Measurements from ENCODE around the gene ATP1A4.

The ATP1A4 gene

GRCh38 chr1:160148121-160148520 is 3.3 kb upstream of the ATP1A4 start:
- FAIRE-seq, result no peak

- FAIRE-seq, result no peak
These were observed 2.2 kb upstream of the ATP1A4 start for GRCh38 chr1:160149233-160149632.

GRCh38 chr1:160149716-160150115 is 1.7 kb upstream of the ATP1A4 start:
- no peak for FAIRE-seq

DNA sequence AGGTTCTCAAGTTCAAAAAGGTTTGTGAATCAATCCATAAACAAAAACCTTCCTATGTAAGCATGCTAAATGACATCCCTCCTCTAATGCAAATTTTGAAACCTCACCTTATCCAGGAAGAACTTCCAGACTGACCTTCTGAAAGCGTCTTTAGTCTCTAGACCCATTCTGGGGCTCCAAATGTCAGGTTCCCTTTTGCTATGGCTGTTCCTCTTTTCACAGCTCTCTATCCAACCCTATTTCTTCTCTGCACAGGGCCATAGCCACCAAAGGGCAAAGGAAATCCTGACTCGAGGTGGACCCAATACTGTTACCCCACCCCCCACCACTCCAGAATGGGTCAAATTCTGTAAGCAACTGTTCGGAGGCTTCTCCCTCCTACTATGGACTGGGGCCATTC is 3.4 kb downstream of the ATP1A4 start:
- FAIRE-seq, result no peak

- no peak for FAIRE-seq
These were observed 5.0 kb downstream of the ATP1A4 start for GRCh38 chr1:160156361-160156760.

GRCh38 chr1:160157174-160157573 is 5.8 kb downstream of the ATP1A4 start:
- FAIRE-seq, result no peak

GRCh38 chr1:160158031-160158430 is 6.6 kb downstream of the ATP1A4 start:
- FAIRE-seq, result no peak

DNA sequence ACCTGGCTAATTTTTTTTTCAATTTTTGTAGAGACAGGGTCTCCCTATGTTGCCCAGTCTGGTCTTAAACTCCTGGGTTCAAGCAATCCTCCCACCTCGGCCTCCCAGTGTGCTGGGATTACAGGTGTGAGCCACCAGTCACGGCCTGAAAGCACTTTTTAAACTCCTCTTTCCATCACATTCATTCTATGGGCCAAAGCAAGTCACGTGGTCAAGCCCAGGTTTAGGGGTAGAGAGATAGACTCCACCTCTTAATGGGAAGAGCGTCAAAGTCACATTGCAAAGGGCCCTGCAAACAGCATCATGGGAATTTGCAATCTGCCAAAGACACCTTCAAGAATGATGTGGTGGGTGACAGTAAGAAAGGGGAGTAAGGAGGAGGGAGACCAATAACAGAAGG is 7.1 kb downstream of the ATP1A4 start:
- no peak for FAIRE-seq

DNA sequence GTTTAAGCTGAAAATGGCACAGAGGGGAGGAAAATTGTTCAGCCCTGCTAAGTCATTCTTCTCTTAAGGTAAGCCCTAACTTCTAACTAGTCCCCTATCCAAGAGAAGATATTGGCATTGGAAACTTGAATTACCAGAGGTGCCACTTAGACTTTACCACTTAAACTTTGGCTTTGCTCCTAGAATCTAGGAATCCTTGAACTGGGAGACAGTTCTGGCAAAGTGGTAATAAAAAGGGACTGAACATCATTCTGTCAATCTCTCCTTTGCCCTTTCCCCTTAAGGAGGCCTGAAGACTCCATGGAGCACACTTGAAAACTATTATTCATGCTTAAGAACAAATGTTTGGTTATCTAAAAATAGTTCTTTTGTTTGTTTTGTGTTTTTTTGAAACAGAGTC is 8.4 kb downstream of the ATP1A4 start:
- no peak for FAIRE-seq

DNA sequence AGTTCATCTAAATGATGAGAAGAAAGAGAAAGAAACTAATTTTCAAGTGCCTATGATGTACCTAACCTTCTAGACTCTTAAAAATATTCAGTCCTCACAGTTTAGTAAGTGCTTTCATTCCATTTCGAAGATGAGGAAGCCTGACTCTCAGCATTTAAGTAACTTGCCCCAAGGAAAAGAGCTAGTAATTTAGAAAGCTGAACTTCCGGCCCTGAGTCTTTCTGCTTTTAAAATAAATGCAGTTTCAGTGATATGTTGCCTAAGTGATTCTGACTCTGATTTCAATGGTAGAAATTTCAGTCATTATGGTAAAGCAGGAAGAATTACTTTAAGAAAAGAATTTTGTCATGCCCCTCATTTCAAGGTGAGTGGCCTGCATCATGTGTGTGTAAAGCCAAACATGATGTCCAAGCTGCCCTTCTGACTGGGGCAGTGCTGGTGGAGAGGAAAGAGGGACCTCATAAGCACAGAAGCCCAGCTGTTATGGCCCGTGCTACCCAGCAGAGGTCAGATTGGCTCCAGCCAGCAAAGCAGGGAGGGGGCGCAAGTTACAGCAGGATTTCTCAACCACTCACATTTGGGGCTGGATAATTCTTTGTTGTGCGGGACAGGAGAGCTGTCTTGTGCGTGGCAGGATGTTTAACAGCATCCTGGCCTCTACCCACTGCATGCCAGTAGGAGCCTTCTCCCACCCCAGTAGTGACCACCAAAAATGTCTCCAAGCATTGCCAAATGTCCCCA is 10.7 kb downstream of the ATP1A4 start:
- no peak for FAIRE-seq

GRCh38 chr1:160162931-160163330 is 11.5 kb downstream of the ATP1A4 start:
- FAIRE-seq, result no peak

- FAIRE-seq, result no peak
These were observed 12.2 kb downstream of the ATP1A4 start for GRCh38 chr1:160163615-160164014.

GRCh38 chr1:160164121-160164520 is 12.7 kb downstream of the ATP1A4 start:
- FAIRE-seq, result no peak

GRCh38 chr1:160166166-160166868 is 14.9 kb downstream of the ATP1A4 start:
- no peak for FAIRE-seq

DNA sequence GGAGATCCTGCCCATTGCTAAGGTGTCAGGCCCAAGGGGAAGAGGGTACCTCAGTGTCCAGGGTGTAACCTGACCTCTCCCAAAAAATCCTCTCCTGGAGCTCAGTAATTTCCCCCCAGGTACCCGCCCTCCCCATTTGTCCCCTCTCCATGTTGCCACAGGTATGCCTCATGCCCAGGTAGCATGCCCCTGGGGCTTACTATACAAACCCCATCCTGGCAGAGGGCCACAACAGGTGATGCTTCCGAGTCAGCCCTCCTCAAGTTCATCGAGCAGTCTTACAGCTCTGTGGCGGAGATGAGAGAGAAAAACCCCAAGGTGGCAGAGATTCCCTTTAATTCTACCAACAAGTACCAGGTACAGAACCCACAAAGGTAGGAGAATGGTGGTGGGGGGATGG is 15.7 kb downstream of the ATP1A4 start:
- no peak for FAIRE-seq

- no peak for FAIRE-seq
These were observed 16.2 kb downstream of the ATP1A4 start for GRCh38 chr1:160167580-160167979.

GRCh38 chr1:160168016-160168415 is 16.6 kb downstream of the ATP1A4 start:
- no peak for FAIRE-seq

DNA sequence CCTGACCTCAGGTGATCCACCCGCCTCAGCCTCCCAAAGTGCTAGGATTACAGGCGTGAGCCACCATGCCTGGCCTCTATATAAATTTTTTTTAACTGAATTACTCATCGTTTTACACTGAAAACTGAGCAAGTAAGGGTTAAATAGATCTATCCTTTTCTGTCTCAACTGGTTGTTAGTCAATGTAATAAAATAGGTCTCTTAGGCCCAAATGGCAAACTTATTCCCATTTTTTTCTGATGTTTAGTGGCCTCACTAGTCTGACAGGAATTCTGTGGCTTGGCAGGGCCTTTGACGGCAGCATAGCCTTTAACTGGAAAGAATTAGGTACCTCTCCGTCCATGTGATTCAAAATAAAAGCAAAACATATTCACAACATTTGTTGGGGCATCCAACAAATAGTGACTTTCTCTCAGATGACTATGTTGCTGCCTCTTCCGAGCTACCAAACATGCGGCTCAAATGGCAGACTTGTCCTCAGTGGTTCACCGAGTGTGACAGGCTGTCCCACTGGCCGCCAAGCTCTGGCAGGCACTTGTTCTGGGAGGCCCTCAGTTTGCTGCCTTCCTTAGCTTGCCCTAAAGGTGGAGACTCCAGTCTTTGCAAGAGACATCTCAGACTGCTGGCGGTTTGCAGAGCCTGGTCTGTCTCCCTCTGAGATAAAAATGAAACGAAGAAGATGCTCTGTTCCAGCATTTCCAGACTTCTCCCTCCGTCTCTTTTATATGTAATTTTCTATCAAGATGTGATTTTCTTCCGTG is 17.4 kb downstream of the ATP1A4 start:
- FAIRE-seq, result no peak

GRCh38 chr1:160169553-160170399 is 18.4 kb downstream of the ATP1A4 start:
- no peak for FAIRE-seq

DNA sequence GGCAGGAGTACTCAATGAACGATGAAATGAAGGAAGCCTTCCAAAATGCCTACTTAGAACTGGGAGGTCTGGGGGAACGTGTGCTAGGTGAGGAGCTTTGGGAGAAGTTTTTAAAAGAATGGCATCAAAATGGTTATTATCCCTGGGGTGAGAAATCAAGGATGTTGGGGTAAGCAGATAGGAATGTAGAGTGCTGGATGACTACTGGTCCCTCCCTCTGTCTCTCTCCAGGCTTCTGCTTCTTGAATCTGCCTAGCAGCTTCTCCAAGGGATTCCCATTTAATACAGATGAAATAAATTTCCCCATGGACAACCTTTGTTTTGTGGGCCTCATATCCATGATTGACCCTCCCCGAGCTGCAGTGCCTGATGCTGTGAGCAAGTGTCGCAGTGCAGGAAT is 20.0 kb downstream of the ATP1A4 start:
- FAIRE-seq, result no peak

GRCh38 chr1:160171980-160172379 is 20.6 kb downstream of the ATP1A4 start:
- no peak for FAIRE-seq

GRCh38 chr1:160177231-160177630 is 25.8 kb downstream of the ATP1A4 start:
- no peak for FAIRE-seq

GRCh38 chr1:160177667-160178066 is 26.3 kb downstream of the ATP1A4 start:
- FAIRE-seq, result no peak

Data from G401.6 (cell line).